Measurements from ENCODE around the gene FICD. TPM values are rescaled to one million over a fixed set of nuclear protein-coding genes. Genes with fewer than 3 reads are reported as not detected.

The FICD gene
- total RNA-seq = 1 to 10 TPM; 3.2 to 6.0 (median 5.1) TPM
- long read RNA-seq, donor 1, transcript FICD-204 (3 exons, 3,347 nt) = major isoform, 12 of 14 reads
- long read RNA-seq, donor 1, partial matches to known transcripts = 0 of 14 reads
- long read RNA-seq, donor 1, other reads (novel, unspliced or antisense) = 1 of 14 reads
- long read RNA-seq, donor 2, transcript FICD-204 (3 exons, 3,347 nt) = major isoform, 10 of 12 reads
- long read RNA-seq, donor 2, partial matches to known transcripts = 0 of 12 reads
- long read RNA-seq, donor 2, other reads (novel, unspliced or antisense) = 1 of 12 reads

GRCh38 chr12:108514973-108515814, at the start of gene FICD:
FICD (plus strand) TSS chr12:108515277; CDS start chr12:108516973, 1,696 bp downstream.
- DNase-seq (peak; percentile 100), ATAC-seq (peak; percentile 97)
- TF ChIP-seq CTCF (IDR thresholded peaks at IDR 0.05) = no peak
- intact Hi-C loops (cut with DNase I, micrococcal nuclease) = no loop called here
- Histone ChIP-seq H3K36me3 (ENCODE audit: low read depth) (peaks cover 4% of the 10 kb centered on the region), H3K4me1 (ENCODE audit: low read depth) (peaks cover 3% of the 10 kb centered on the region), H3K4me3 (peak within 1 kb of the TSS; percentile 51), H3K9me3 (no peaks in the 10 kb centered on the region)

- no peaks in the 10 kb centered on the region for H3K4me1 ChIP-seq (ENCODE audit: low read depth)
- intact Hi-C loops (cut with DNase I, micrococcal nuclease) = no loop called here
- no peaks in the 10 kb centered on the region for H3K36me3 ChIP-seq (ENCODE audit: low read depth)
- DNase-seq (no peak), ATAC-seq (no peak)
- no peaks in the 10 kb centered on the region for H3K9me3 ChIP-seq
- TF ChIP-seq CTCF (IDR thresholded peaks at IDR 0.05) = no peak
- no peak overlapping the region for H3K4me3 ChIP-seq
Measured at GRCh38 chr12:108465417-108465816, 49.7 kb upstream of the FICD start.

GRCh38 chr12:108468196-108468968, 46.7 kb upstream of the FICD start:
- no peaks in the 10 kb centered on the region for H3K36me3 ChIP-seq (ENCODE audit: low read depth)
- no peak for ATAC-seq
- no peaks in the 10 kb centered on the region for H3K9me3 ChIP-seq
- peak in 1 of 3 donors; percentile 42 for DNase-seq
- no peaks in the 10 kb centered on the region for H3K4me1 ChIP-seq (ENCODE audit: low read depth)
- H3K4me3 ChIP-seq = no peak overlapping the region
- no peak for TF ChIP-seq CTCF (IDR thresholded peaks at IDR 0.05)
- intact Hi-C loops (cut with DNase I, micrococcal nuclease) = no loop called here

GRCh38 chr12:108473400-108474055, 41.5 kb upstream of the FICD start:
- Histone ChIP-seq H3K9me3 (no peaks in the 10 kb centered on the region), H3K36me3 (ENCODE audit: low read depth) (no peaks in the 10 kb centered on the region), H3K4me1 (ENCODE audit: low read depth) (no peaks in the 10 kb centered on the region), H3K4me3 (no peak overlapping the region)
- DNase-seq = no peak
- no peak for TF ChIP-seq CTCF (IDR thresholded peaks at IDR 0.05)
- intact Hi-C loops (cut with DNase I, micrococcal nuclease) = no loop called here
- ATAC-seq = no peak

- no peak for TF ChIP-seq CTCF (IDR thresholded peaks at IDR 0.05)
- Histone ChIP-seq H3K4me3 (no peak overlapping the region), H3K36me3 (ENCODE audit: low read depth) (no peaks in the 10 kb centered on the region), H3K4me1 (ENCODE audit: low read depth) (no peaks in the 10 kb centered on the region), H3K9me3 (no peaks in the 10 kb centered on the region)
- DNase-seq (no peak), ATAC-seq (no peak)
- intact Hi-C loops (cut with DNase I, micrococcal nuclease) = no loop called here
Measured at GRCh38 chr12:108475396-108475795, 39.7 kb upstream of the FICD start.
